Measurements from ENCODE around the gene TANC1. TPM values are rescaled to one million over a fixed set of nuclear protein-coding genes. Genes with fewer than 3 reads are reported as not detected.

TANC1 gene
- total RNA-seq, 1 experiment from 2014 or later: 2.5 TPM

DNA sequence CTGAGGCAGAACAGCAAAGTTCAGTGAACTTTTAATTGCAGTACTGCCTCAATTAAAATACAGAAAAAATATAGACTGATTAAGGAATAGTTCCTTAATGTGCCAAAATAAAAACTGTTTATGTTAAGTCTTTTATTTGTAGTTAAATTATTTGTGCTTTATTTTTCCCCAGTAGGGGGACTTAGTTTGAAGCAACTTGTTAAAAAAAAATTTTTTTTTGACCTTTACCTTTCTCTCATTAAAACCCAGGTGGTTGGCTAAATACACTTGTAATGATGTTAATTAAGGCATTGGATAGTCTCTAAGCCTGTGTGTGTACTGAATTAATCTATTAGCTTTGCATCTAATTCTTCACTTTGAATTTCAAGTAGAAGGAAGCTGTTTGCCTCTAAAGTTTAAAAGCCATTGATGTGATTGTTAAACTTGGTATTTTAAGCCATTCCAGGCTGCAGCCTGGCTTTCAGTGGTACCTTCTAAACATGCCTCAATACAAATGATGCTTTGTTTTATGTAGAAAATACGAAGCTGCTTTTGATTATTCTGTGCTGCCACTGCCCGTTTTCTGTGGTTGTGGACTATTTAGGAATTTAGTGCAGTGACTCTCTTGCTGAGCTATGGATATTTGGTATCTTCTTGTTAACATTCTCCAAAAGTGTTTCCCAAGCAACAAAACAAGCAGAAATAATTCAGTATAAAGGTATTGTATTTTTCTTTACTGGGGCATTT lies 102.9 kb downstream of the TANC1 start:
- no peak overlapping the region for H2AK5ac ChIP-seq (ENCODE audit: insufficient read length, low read length)
- H4K91ac ChIP-seq (ENCODE audit: insufficient read length, low read depth, low read length): no peak overlapping the region
- H4K5ac ChIP-seq (ENCODE audit: insufficient read length, low read depth, low read length): no peak overlapping the region
- H2BK12ac ChIP-seq (ENCODE audit: insufficient read length, low read depth, low read length): no peak overlapping the region
- no peaks in the 10 kb centered on the region for H3K79me1 ChIP-seq (ENCODE audit: insufficient read depth, low read depth, low read length, poor library complexity, severe bottlenecking)
- no peak overlapping the region for H3K27ac Mint-ChIP-seq
- no peak for DNase-seq
- H3K23me2 ChIP-seq (ENCODE audit: insufficient read length, low read depth, low read length, poor library complexity, severe bottlenecking): no peaks in the 10 kb centered on the region
- no peaks in the 10 kb centered on the region for H4K20me1 ChIP-seq (ENCODE audit: control insufficient read depth, insufficient read depth, insufficient read length)
- no peak overlapping the region for H3K14ac ChIP-seq (ENCODE audit: insufficient read depth, low read length)
- no peaks in the 10 kb centered on the region for H3K9me3 Mint-ChIP-seq
- H3K36me3 Mint-ChIP-seq (ENCODE audit: insufficient read depth in 1 of 3, low read depth in 3 of 3): no peaks in the 10 kb centered on the region
- H3K9ac ChIP-seq (ENCODE audit: extremely low read depth, insufficient read length, low read length): no peak overlapping the region
- no peak overlapping the region for H3K56ac ChIP-seq (ENCODE audit: insufficient read length, low read depth, low read length)
- H3K4me1 ChIP-seq (ENCODE audit: insufficient read depth, low read length): no peaks in the 10 kb centered on the region
- H3K27me3 ChIP-seq (ENCODE audit: insufficient read depth, low read length): no peaks in the 10 kb centered on the region
- no peak overlapping the region for H3K4me2 ChIP-seq (ENCODE audit: insufficient read depth, insufficient read length, low read length)
- H3K9me3 ChIP-seq (ENCODE audit: control insufficient read depth, low read depth, low read length): no peaks in the 10 kb centered on the region
- no peak overlapping the region for H2BK5ac ChIP-seq (ENCODE audit: insufficient read length, low read length)
- H3K23ac ChIP-seq (ENCODE audit: insufficient read length, low read depth, low read length): no peak overlapping the region
- H2BK120ac ChIP-seq (ENCODE audit: low read depth, low read length, poor library complexity, severe bottlenecking): no peak overlapping the region
- H2BK20ac ChIP-seq (ENCODE audit: low read depth, low read length, poor library complexity, severe bottlenecking): no peak overlapping the region
- H3K27me3 Mint-ChIP-seq (ENCODE audit: low read depth): no peaks in the 10 kb centered on the region
- WGBS (ENCODE audit: extremely low coverage, insufficient read length, low lambda C conversion rate): no CpG with 5 or more reads among the region's 2 CpGs
- peaks cover 0 to 14% of the 10 kb centered on the region in 2 experiments; a peak in 3 of 4 replicates for H3K4me1 Mint-ChIP-seq
- no peak overlapping the region for H2AFZ ChIP-seq (ENCODE audit: low read length)
- H4K8ac ChIP-seq (replicated peaks; ENCODE audit: insufficient read length, low read depth, low read length): no peak overlapping the region
- no peak overlapping the region for H3K4me3 Mint-ChIP-seq
- no peak overlapping the region for H3K4ac ChIP-seq (ENCODE audit: low read depth, low read length)
- H3K27ac ChIP-seq (ENCODE audit: insufficient read length, low read depth, low read length): no peak overlapping the region
- no peak overlapping the region for H2BK15ac ChIP-seq (ENCODE audit: low read depth, low read length)
- no peak overlapping the region for H3K18ac ChIP-seq (ENCODE audit: insufficient read length, low read depth, low read length)
- TF ChIP-seq, protein P1, sequence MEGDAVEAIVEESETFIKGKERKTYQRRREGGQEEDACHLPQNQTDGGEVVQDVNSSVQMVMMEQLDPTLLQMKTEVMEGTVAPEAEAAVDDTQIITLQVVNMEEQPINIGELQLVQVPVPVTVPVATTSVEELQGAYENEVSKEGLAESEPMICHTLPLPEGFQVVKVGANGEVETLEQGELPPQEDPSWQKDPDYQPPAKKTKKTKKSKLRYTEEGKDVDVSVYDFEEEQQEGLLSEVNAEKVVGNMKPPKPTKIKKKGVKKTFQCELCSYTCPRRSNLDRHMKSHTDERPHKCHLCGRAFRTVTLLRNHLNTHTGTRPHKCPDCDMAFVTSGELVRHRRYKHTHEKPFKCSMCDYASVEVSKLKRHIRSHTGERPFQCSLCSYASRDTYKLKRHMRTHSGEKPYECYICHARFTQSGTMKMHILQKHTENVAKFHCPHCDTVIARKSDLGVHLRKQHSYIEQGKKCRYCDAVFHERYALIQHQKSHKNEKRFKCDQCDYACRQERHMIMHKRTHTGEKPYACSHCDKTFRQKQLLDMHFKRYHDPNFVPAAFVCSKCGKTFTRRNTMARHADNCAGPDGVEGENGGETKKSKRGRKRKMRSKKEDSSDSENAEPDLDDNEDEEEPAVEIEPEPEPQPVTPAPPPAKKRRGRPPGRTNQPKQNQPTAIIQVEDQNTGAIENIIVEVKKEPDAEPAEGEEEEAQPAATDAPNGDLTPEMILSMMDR (conservative IDR thresholded peaks at IDR 0.05): no peak; the same call in 2 of the 3 replicates
- no peak overlapping the region for H3T11ph ChIP-seq (ENCODE audit: low read length)
- no peaks in the 10 kb centered on the region for H3K79me2 ChIP-seq (ENCODE audit: insufficient read depth, low read length)
